IMR-90 (cell line): ENCODE measurements around the gene SERPINB1. TPM values are rescaled to one million over a fixed set of nuclear protein-coding genes. Genes with fewer than 3 reads are reported as not detected.

Experiments used
- ATAC-seq: fragments of 200-7000 bp; cut with Tn5 transposase; 2 replicates; pipeline ENCODE4 v1.9.1; 2020; ENCODE audit warnings: low read depth, mild to moderate bottlenecking, moderate library complexity
- BruUV-seq: library from RNA; stranded (reverse); fragments of 400-500 nt; replicated peaks from 2 replicates; lab custom pipeline; 2021; lab: Mats Ljungman, UMichigan
- CTCF ChIA-PET: fragments of 300-600 bp; formaldehyde crosslinking; extraction: SDS; loops from one replicate; lab custom pipeline; 2021; ENCODE audit warnings: antibody characterized with exemption; lab: Yijun Ruan, JAX
- POLR2A ChIA-PET: fragments of 300-600 bp; sonication (Branson Sonifier 250); formaldehyde crosslinking; loops from one replicate; lab custom pipeline; 2022; ENCODE audit warnings: antibody characterized with exemption; ENCODE audit not compliant: unreplicated experiment; lab: Charles Lee
- DNase-seq: peaks from one replicate; pipeline ENCODE4 v3.0.0; 2013
- H2AFZ ChIP-seq: replicated peaks from 2 replicates; pipeline ENCODE3; 2013; ENCODE audit warnings: low read length, mild to moderate bottlenecking; ENCODE audit not compliant: poor library complexity
- H2AK5ac ChIP-seq: 2 replicates; pipeline ENCODE4 v1.6.1; 2013; ENCODE audit warnings: low read depth, low read length, inconsistent platforms
- H2AK9ac ChIP-seq: replicated peaks from 2 replicates; pipeline ENCODE3; 2013; ENCODE audit warnings: mild to moderate bottlenecking, low read depth, low read length, moderate library complexity; ENCODE audit not compliant: poor library complexity
- H2BK120ac ChIP-seq: 2 replicates; pipeline ENCODE4 v1.6.1; 2013; ENCODE audit warnings: low read depth, low read length, inconsistent platforms
- H2BK15ac ChIP-seq: 3 replicates; pipeline ENCODE4 v1.6.1; 2013; ENCODE audit warnings: low read depth, low read length, inconsistent platforms
- H2BK20ac ChIP-seq: 2 replicates; pipeline ENCODE4 v1.6.1; 2013; ENCODE audit warnings: low read depth, mild to moderate bottlenecking, inconsistent platforms, low read length, moderate library complexity
- H2BK5ac ChIP-seq: 2 replicates; pipeline ENCODE4 v1.6.1; 2013; ENCODE audit warnings: mild to moderate bottlenecking, low read depth, low read length, inconsistent platforms; ENCODE audit not compliant: poor library complexity, severe bottlenecking
- H3K14ac ChIP-seq: replicated peaks from 2 replicates; pipeline ENCODE4 v1.6.1; 2013; ENCODE audit warnings: low read depth, low read length, inconsistent platforms
- H3K18ac ChIP-seq: 2 replicates; pipeline ENCODE4 v1.6.1; 2013; ENCODE audit warnings: low read depth, low read length, control low read depth
- H3K23ac ChIP-seq: 2 replicates; pipeline ENCODE4 v1.6.1; 2013; ENCODE audit warnings: low read depth, low read length, inconsistent platforms
- H3K27ac ChIP-seq: 2 replicates; pipeline ENCODE4 v1.5.1; 2013; ENCODE audit warnings: mild to moderate bottlenecking, control low read depth, low read length; ENCODE audit not compliant: insufficient read depth
- H3K27me3 ChIP-seq: 2 replicates; pipeline ENCODE4 v1.6.1; 2013; ENCODE audit warnings: low read length; ENCODE audit not compliant: control insufficient read depth, insufficient read depth
- H3K36me3 ChIP-seq: 2 replicates; pipeline ENCODE4 v1.6.1; 2013; ENCODE audit warnings: low read length, mixed read lengths; ENCODE audit not compliant: control insufficient read depth, insufficient read depth
- H3K4ac ChIP-seq: 2 replicates; pipeline ENCODE4 v1.6.1; 2013; ENCODE audit warnings: low read depth, low read length, inconsistent platforms
- H3K4me1 ChIP-seq: 2 replicates; pipeline ENCODE4 v1.6.1; 2013; ENCODE audit warnings: low read length, mixed read lengths; ENCODE audit not compliant: control insufficient read depth, insufficient read depth
- H3K4me2 ChIP-seq: 2 replicates; pipeline ENCODE4 v1.6.1; 2013; ENCODE audit warnings: low read depth, mild to moderate bottlenecking, control low read depth, low read length, moderate library complexity
- H3K4me3 ChIP-seq: 2 replicates; pipeline ENCODE4 v1.5.1; 2013; ENCODE audit warnings: low read depth, mild to moderate bottlenecking, control low read depth, low read length, moderate library complexity; ENCODE audit not compliant: insufficient read depth
- H3K56ac ChIP-seq: 2 replicates; pipeline ENCODE4 v1.6.1; 2013; ENCODE audit warnings: low read length, inconsistent platforms; ENCODE audit not compliant: insufficient read depth; ENCODE audit errors: extremely low read depth
- H3K79me1 ChIP-seq, 2 experiments: 2 replicates each; pipeline ENCODE4 v1.6.1; 2013; ENCODE audit warnings: low read length in 2 of 2, inconsistent platforms in 1 of 2, low read depth in 1 of 2
- H3K9ac ChIP-seq: 2 replicates; pipeline ENCODE4 v1.6.1; 2013; ENCODE audit warnings: low read depth, low read length, control low read depth
- H3K9me1 ChIP-seq: 2 replicates; pipeline ENCODE4 v1.6.1; 2013; ENCODE audit warnings: low read length, inconsistent platforms; ENCODE audit not compliant: insufficient read depth
- H3K9me3 ChIP-seq: 2 replicates; pipeline ENCODE4 v1.6.1; 2013; ENCODE audit warnings: low read length; ENCODE audit not compliant: control insufficient read depth, insufficient read depth
- H4K20me1 ChIP-seq: 2 replicates; pipeline ENCODE4 v1.6.1; 2013; ENCODE audit warnings: low read length, inconsistent platforms; ENCODE audit not compliant: insufficient read depth
- H4K5ac ChIP-seq: 2 replicates; pipeline ENCODE4 v1.6.1; 2013; ENCODE audit warnings: mild to moderate bottlenecking, low read depth, low read length, control low read depth
- H4K8ac ChIP-seq, 2 experiments: 2 replicates each; pipeline ENCODE4 v1.6.1; 2013; ENCODE audit warnings: low read depth in 2 of 2, low read length in 2 of 2, control low read depth in 1 of 2, inconsistent platforms in 1 of 2
- H4K91ac ChIP-seq: 2 replicates; pipeline ENCODE4 v1.6.1; 2013; ENCODE audit warnings: low read depth, low read length, inconsistent platforms; ENCODE audit not compliant: insufficient read depth
- BHLHE40 ChIP-seq: fragments of 150-350 bp; IDR thresholded peaks from 2 replicates; pipeline ENCODE4 v1.6.1; 2016; ENCODE audit warnings: mild to moderate bottlenecking, low read depth, low read length
- CEBPB ChIP-seq: IDR thresholded peaks from 2 replicates; pipeline ENCODE4 v1.6.1; 2012; ENCODE audit warnings: low read depth, low read length, improper control_type of control experiment
- CHD1 ChIP-seq: IDR thresholded peaks from 2 replicates; pipeline ENCODE4 v1.6.1; 2012; ENCODE audit warnings: low read depth, low read length, improper control_type of control experiment
- CTCF ChIP-seq: conservative IDR thresholded peaks from 2 replicates; pipeline ENCODE4 v1.5.1; 2012; ENCODE audit warnings: mild to moderate bottlenecking, low read depth, low read length, improper control_type of control experiment
- ELK1 ChIP-seq: fragments of 150-350 bp; IDR thresholded peaks from 2 replicates; pipeline ENCODE4 v1.6.1; 2016; ENCODE audit warnings: low read depth, mild to moderate bottlenecking, low read length, moderate library complexity, borderline replicate concordance
- FOS ChIP-seq: fragments of 150-350 bp; IDR thresholded peaks from 2 replicates; pipeline ENCODE4 v1.6.1; 2016; ENCODE audit warnings: low read depth, low read length
- MAFK ChIP-seq: IDR thresholded peaks from 2 replicates; pipeline ENCODE4 v1.6.1; 2012; ENCODE audit warnings: low read depth, low read length, improper control_type of control experiment
- MAZ ChIP-seq: IDR thresholded peaks from 2 replicates; pipeline ENCODE4 v1.6.1; 2012; ENCODE audit warnings: low read depth, mild to moderate bottlenecking, low read length, improper control_type of control experiment, moderate library complexity, borderline replicate concordance
- MXI1 ChIP-seq: IDR thresholded peaks from 2 replicates; pipeline ENCODE4 v1.6.1; 2012; ENCODE audit warnings: low read depth, mild to moderate bottlenecking, low read length, moderate library complexity, borderline replicate concordance
- NFE2L2 ChIP-seq: fragments of 150-350 bp; IDR thresholded peaks from 2 replicates; pipeline ENCODE4 v1.6.1; 2016; ENCODE audit warnings: low read depth, mild to moderate bottlenecking, low read length
- POLR2A ChIP-seq: IDR thresholded peaks from 2 replicates; pipeline ENCODE4 v1.6.1; 2012; ENCODE audit warnings: mild to moderate bottlenecking, low read depth, low read length
- RAD21 ChIP-seq: IDR thresholded peaks from 2 replicates; pipeline ENCODE4 v1.6.1; 2012; ENCODE audit warnings: low read length, improper control_type of control experiment
- RCOR1 ChIP-seq: IDR thresholded peaks from 2 replicates; pipeline ENCODE4 v1.6.1; 2012; ENCODE audit warnings: mild to moderate bottlenecking, low read length, improper control_type of control experiment; ENCODE audit not compliant: insufficient replicate concordance
- RFX5 ChIP-seq: IDR thresholded peaks from 2 replicates; pipeline ENCODE4 v1.8.0; 2012; ENCODE audit warnings: low read depth, mild to moderate bottlenecking, low read length, moderate library complexity
- SMC3 ChIP-seq: fragments of 150-350 bp; IDR thresholded peaks from 2 replicates; pipeline ENCODE4 v1.6.1; 2016; ENCODE audit warnings: low read depth, mild to moderate bottlenecking, antibody characterized with exemption, low read length, moderate library complexity
- USF2 ChIP-seq: fragments of 150-350 bp; IDR thresholded peaks from 2 replicates; pipeline ENCODE4 v1.6.1; 2017; ENCODE audit warnings: mild to moderate bottlenecking, antibody characterized with exemption, low read length, low read depth
- WGBS, 2 experiments: methylation state at CpG; one replicate each; pipeline versions ENCODE4 v1.1.5 to v1.1.7; 2013; ENCODE audit warnings: missing lambda C conversion rate in 2 of 2; ENCODE audit not compliant: insufficient read length in 1 of 2; ENCODE audit errors: extremely low coverage in 2 of 2; 5-methylcytosine and 5-hydroxymethylcytosine counted together
- dilution Hi-C: fragments of 300-500 bp; cut with HindIII; formaldehyde crosslinking; loops from one replicate; pipeline ENCODE4 v1.14.3; 2018; ENCODE audit warnings: low sequenced_read_pairs; ENCODE audit not compliant: unreplicated experiment
- in situ Hi-C: fragments of 300-500 bp; cut with MboI; formaldehyde crosslinking; loops from 3 replicates; pipeline ENCODE4 v1.14.3; 2019; ENCODE audit warnings: low sequenced_read_pairs, inconsistent platforms, mixed read lengths
- intact Hi-C: fragments of 100-400 bp; cut with micrococcal nuclease; formaldehyde crosslinking; loops from 2 replicates; pipeline ENCODE4 v1.10.0; 2022
- polyA plus RNA-seq, 3 experiments: library from polyadenylated mRNA; depleted of rRNA; stranded (reverse); fragments of >200 nt; gene quantifications; 2 replicates each; pipeline ENCODE4 v1.2.3, GENCODE V29; 2012; ENCODE audit warnings: low replicate concordance in 1 of 3
- total RNA-seq: library from RNA; depleted of rRNA; stranded (reverse); fragments of >200 nt; gene quantifications from 2 replicates; pipeline ENCODE4 v1.2.3, GENCODE V29; 2012

Gene SERPINB1
- total and polyA plus RNA-seq, 2 of the 4 experiments (the other 2 are of a cell fraction), result 6.1 to 9.1 TPM

GRCh38 chr6:2795162-2795561, 46.5 kb downstream of the SERPINB1 start:
- Histone ChIP-seq H3K56ac (no peak overlapping the region), H4K5ac (no peak overlapping the region), H3K4ac (no peak overlapping the region), H4K91ac (no peak overlapping the region), H2AK9ac (no peak overlapping the region), H3K4me2 (no peak overlapping the region), H3K9me1 (peaks cover 14% of the 10 kb centered on the region; the same call in 1 of the 2 replicates), H3K9ac (no peak overlapping the region), H2BK120ac (no peak overlapping the region), H3K27me3 (no peaks in the 10 kb centered on the region), H2AK5ac (no peak overlapping the region), H3K4me3 (no peak overlapping the region), H3K36me3 (no peaks in the 10 kb centered on the region), H3K4me1 (peaks cover 14% of the 10 kb centered on the region), H4K20me1 (no peaks in the 10 kb centered on the region), H3K79me1 (peaks cover 7 to 39% of the 10 kb centered on the region in 2 experiments; a peak in 3 of 4 replicates), H2BK20ac (no peak overlapping the region), H3K18ac (no peak overlapping the region), H4K8ac (no peak overlapping the region), H2BK15ac (no peak overlapping the region), H3K27ac (no peak overlapping the region), H2AFZ (no peak overlapping the region), H3K23ac (no peak overlapping the region), H3K14ac (no peak overlapping the region), H2BK5ac (no peak overlapping the region), H3K9me3 (no peaks in the 10 kb centered on the region)
- WGBS, 2 experiments, result no CpG with 5 or more reads among the region's 2 CpGs
- no peak for DNase-seq
- intact Hi-C loops, result no loop called here
- TF ChIP-seq RCOR1, result no peak
- no peak for TF ChIP-seq USF2
- no peak for TF ChIP-seq FOS
- no peak for TF ChIP-seq RAD21
- TF ChIP-seq POLR2A, result no peak
- no peak for TF ChIP-seq CHD1
- TF ChIP-seq ELK1, result no peak
- no peak for TF ChIP-seq BHLHE40
- no peak for TF ChIP-seq SMC3
- TF ChIP-seq RFX5, result no peak
- no peak for TF ChIP-seq CEBPB
- no peak for TF ChIP-seq CTCF
- no peak for TF ChIP-seq MAZ
- no peak for TF ChIP-seq NFE2L2
- no peak for TF ChIP-seq MXI1
- TF ChIP-seq MAFK, result no peak
- no TSS peak for BruUV-seq
- dilution Hi-C loops, result no loop called here
- no peak for ATAC-seq
- ChIA-PET POLR2A (no interaction called here), CTCF (no interaction called here)
- in situ Hi-C loops, result loop anchor here (10.0 kb wide), 1 partner anchor 140 kb away; no protein-coding TSS in a partner anchor
